Endothelial cell of umbilical vein (primary cell): ENCODE measurements around the gene TMEM132A. TPM values are rescaled to one million over a fixed set of nuclear protein-coding genes. Genes with fewer than 3 reads are reported as not detected.

ENCODE experiments used
- BruUV-seq: library from RNA; stranded (reverse); fragments of 400-500 nt; replicated peaks from 2 replicates; lab custom pipeline; 2021; lab: Mats Ljungman, UMichigan
- CTCF ChIA-PET: fragments of 300-600, 350-600 bp; sonication (Branson Sonifier 250); formaldehyde crosslinking; loops from one replicate; lab custom pipeline; 2021; ENCODE audit warnings: antibody characterized with exemption, inconsistent platforms; lab: Charles Lee
- POLR2A ChIA-PET: fragments of 300-600, 350-600 bp; sonication (Branson Sonifier 250); formaldehyde crosslinking; loops from one replicate; lab custom pipeline; 2021; ENCODE audit warnings: antibody characterized with exemption, inconsistent platforms; lab: Charles Lee
- DNase-seq: peaks from one replicate; pipeline ENCODE4 v3.0.0-alpha.2; 2011; ENCODE audit warnings: low read depth, low spot score
- FAIRE-seq: peaks from 2 replicates; lab custom pipeline; 2011; peaks lifted over from hg19 to GRCh38; lab: Jason Lieb, UNC
- H2AFZ ChIP-seq: 2 replicates; pipeline ENCODE4 v1.6.0; 2012; ENCODE audit warnings: low read depth, low read length, control low read depth, inconsistent platforms
- H3K27ac ChIP-seq: 2 replicates; pipeline ENCODE4 v1.5.1; 2011; ENCODE audit warnings: low read depth, mild to moderate bottlenecking, control low read depth, low read length, moderate library complexity; ENCODE audit not compliant: insufficient read depth
- H3K27me3 ChIP-seq, 2 experiments: 2 replicates each; pipeline versions ENCODE4 v1.6.0 to v1.6.1; 2011; ENCODE audit warnings: low read length in 2 of 2, mixed read lengths in 1 of 2; ENCODE audit not compliant: control insufficient read depth in 2 of 2, insufficient read depth in 2 of 2
- H3K36me3 ChIP-seq, 2 experiments: 2 replicates in 1 of 2; 3 replicates in 1 of 2; pipeline ENCODE4 v1.5.1; 2011; ENCODE audit warnings: low read length in 2 of 2, mild to moderate bottlenecking in 1 of 2, moderate library complexity in 1 of 2; ENCODE audit not compliant: control insufficient read depth in 2 of 2, insufficient read depth in 2 of 2; ENCODE audit errors: extremely low read depth in 1 of 2
- H3K4me1 ChIP-seq: 3 replicates; pipeline ENCODE4 v1.5.1; 2011; ENCODE audit warnings: mild to moderate bottlenecking, low read length; ENCODE audit not compliant: control insufficient read depth, insufficient read depth; ENCODE audit errors: extremely low read depth
- H3K4me2 ChIP-seq: 2 replicates; pipeline ENCODE4 v1.6.1; 2011; ENCODE audit warnings: low read length, control low read depth, mixed read lengths; ENCODE audit not compliant: insufficient read depth
- H3K4me3 ChIP-seq, 3 experiments: fragments of 200-600 bp in 1 of 3; sonication (generic), shearing (Covaris generic) in 1 of 3; replicated peaks in 1 of 3; 2 replicates each; pipeline ENCODE4 v1.5.1; 2011 to 2016; ENCODE audit warnings: control low read depth in 3 of 3, low read length in 3 of 3, mild to moderate bottlenecking in 2 of 3, inconsistent platforms in 1 of 3, low read depth in 1 of 3, moderate library complexity in 1 of 3; ENCODE audit not compliant: insufficient read depth in 1 of 3
- H3K79me2 ChIP-seq: 2 replicates; pipeline ENCODE4 v1.6.0; 2012; ENCODE audit warnings: low read length, inconsistent platforms; ENCODE audit not compliant: control insufficient read depth, insufficient read depth
- H3K9ac ChIP-seq: replicated peaks from 2 replicates; pipeline ENCODE3; 2011; ENCODE audit warnings: low read length, control low read depth; ENCODE audit not compliant: insufficient read depth; ENCODE audit errors: extremely low read depth
- H3K9me1 ChIP-seq: replicated peaks from 3 replicates; pipeline ENCODE4 v1.6.0; 2011; ENCODE audit warnings: mild to moderate bottlenecking, low read length; ENCODE audit not compliant: control insufficient read depth, insufficient read depth; ENCODE audit errors: extremely low read depth
- H3K9me3 ChIP-seq: replicated peaks from 2 replicates; pipeline ENCODE4 v1.5.1; 2012; ENCODE audit warnings: low read length, inconsistent platforms; ENCODE audit not compliant: control insufficient read depth, insufficient read depth
- H4K20me1 ChIP-seq: replicated peaks from 2 replicates; pipeline ENCODE3; 2011; ENCODE audit warnings: mild to moderate bottlenecking, low read length; ENCODE audit not compliant: control insufficient read depth, insufficient read depth; ENCODE audit errors: extremely low read depth
- EZH2 ChIP-seq: IDR thresholded peaks from 2 replicates; pipeline ENCODE4 v1.6.1; 2012; ENCODE audit warnings: borderline replicate concordance, low read depth, mild to moderate bottlenecking, moderate library complexity, low read length, inconsistent platforms; ENCODE audit not compliant: severe bottlenecking
- FOS ChIP-seq: IDR thresholded peaks from 2 replicates; pipeline ENCODE4 v1.6.1; 2011; ENCODE audit warnings: mild to moderate bottlenecking, low read length, moderate library complexity, borderline replicate concordance; ENCODE audit not compliant: insufficient read depth
- GATA2 ChIP-seq: IDR thresholded peaks from 2 replicates; pipeline ENCODE4 v1.7.0; 2011; ENCODE audit warnings: low read depth, mild to moderate bottlenecking, moderate library complexity, mixed read lengths, low read length; ENCODE audit not compliant: insufficient read length, insufficient read depth
- JUN ChIP-seq: IDR thresholded peaks from 2 replicates; pipeline ENCODE4 v1.6.1; 2011; ENCODE audit warnings: borderline replicate concordance, low read depth; ENCODE audit not compliant: insufficient read length, insufficient read depth
- MYC ChIP-seq: IDR thresholded peaks from one replicate; pipeline ENCODE4 v1.6.1; 2011; ENCODE audit warnings: mild to moderate bottlenecking, low read depth, low read length
- POLR2A ChIP-seq: IDR thresholded peaks from 2 replicates; pipeline ENCODE4 v1.6.1; 2012; ENCODE audit warnings: low read depth, mild to moderate bottlenecking, control low read depth, low read length
- POLR2AphosphoS5 ChIP-seq: IDR thresholded peaks from 2 replicates; pipeline ENCODE4 v1.6.1; 2012; ENCODE audit warnings: low read depth, mild to moderate bottlenecking, control low read depth, low read length, moderate library complexity; ENCODE audit not compliant: insufficient read depth
- dilution Hi-C: fragments of 300-500 bp; cut with MboI; formaldehyde crosslinking; loops from one replicate; pipeline ENCODE4 v1.15.0; 2019; ENCODE audit warnings: low sequenced_read_pairs; ENCODE audit not compliant: extremely low pct_ligation_motif_present
- intact Hi-C: fragments of 100-400 bp; cut with micrococcal nuclease; formaldehyde crosslinking; loops from one replicate; pipeline ENCODE4 v1.10.0; 2022
- polyA plus RNA-seq, 4 experiments: library from polyadenylated mRNA; depleted of rRNA in 3 of 4; stranded (reverse) in 3 of 4; unstranded in 1 of 4; fragments of >200 nt; gene quantifications; 2 replicates each; pipeline versions ENCODE4 v1.2.1 to v1.2.3, GENCODE V29; 2011 to 2012; ENCODE audit warnings: missing spikeins in 1 of 4
- total RNA-seq: library from RNA; stranded (reverse); gene quantifications from 2 replicates; pipeline ENCODE4 v1.2.3, GENCODE V29; 2021
- TF ChIP-seq, protein P1 (sequence below), 2 donors: IDR thresholded peaks; 1 replicate in 1 of 2; 2 replicates in 1 of 2; pipeline ENCODE4 v1.5.1; 2011; ENCODE audit warnings: low read length in 2 of 2, mild to moderate bottlenecking in 2 of 2, moderate library complexity in 2 of 2, control low read depth in 1 of 2, inconsistent platforms in 1 of 2, low read depth in 1 of 2; ENCODE audit not compliant: insufficient read depth in 1 of 2; ENCODE audit errors: extremely low read depth in 1 of 2
- TF ChIP-seq, protein P2 (sequence below): IDR thresholded peaks from 2 replicates; pipeline ENCODE4 v1.6.1; 2011; ENCODE audit not compliant: insufficient read depth, insufficient read length

The TMEM132A gene
- total and polyA plus RNA-seq, 2 donors (not counting 3 experiments of a cell fraction or from before 2014, with no cell fraction given): 74.3 to 106 TPM

DNA sequence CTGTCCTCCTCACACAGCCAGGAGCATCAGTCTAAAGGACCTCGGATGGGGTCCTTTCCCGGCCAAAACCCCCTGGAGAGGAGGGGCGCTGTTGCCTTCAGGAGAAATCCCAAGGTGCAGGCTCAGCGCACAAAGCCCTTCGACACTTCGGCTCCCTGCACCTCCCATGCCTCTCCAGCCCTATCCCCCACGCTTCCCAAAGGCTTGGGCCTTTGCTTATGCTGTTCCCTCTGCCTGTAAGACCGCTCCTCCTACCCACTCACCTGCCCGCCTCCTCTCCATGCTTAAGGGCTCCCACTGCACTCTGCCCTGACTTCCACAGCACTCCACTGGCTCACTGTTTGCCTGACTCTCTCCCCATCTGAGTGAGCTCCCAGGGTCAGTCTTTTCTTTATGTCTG lies 14.2 kb downstream of the TMEM132A start:
- no peaks in the 10 kb centered on the region for H3K79me2 ChIP-seq
- intact Hi-C loops (no loop called here), dilution Hi-C loops (no loop called here)
- no peaks in the 10 kb centered on the region for H3K27me3 ChIP-seq
- H3K4me2 ChIP-seq: no peak overlapping the region
- no TSS peak for BruUV-seq
- DNase-seq (no peak), FAIRE-seq (no peak)
- CTCF ChIA-PET: interaction anchor here (2.3 to 2.7 kb wide), 2 partner anchors 15 to 39 kb away, joined by 8 to 10 read pairs; no protein-coding TSS in a partner anchor
- TF ChIP-seq GATA2: no peak
- TF ChIP-seq, protein P1, sequence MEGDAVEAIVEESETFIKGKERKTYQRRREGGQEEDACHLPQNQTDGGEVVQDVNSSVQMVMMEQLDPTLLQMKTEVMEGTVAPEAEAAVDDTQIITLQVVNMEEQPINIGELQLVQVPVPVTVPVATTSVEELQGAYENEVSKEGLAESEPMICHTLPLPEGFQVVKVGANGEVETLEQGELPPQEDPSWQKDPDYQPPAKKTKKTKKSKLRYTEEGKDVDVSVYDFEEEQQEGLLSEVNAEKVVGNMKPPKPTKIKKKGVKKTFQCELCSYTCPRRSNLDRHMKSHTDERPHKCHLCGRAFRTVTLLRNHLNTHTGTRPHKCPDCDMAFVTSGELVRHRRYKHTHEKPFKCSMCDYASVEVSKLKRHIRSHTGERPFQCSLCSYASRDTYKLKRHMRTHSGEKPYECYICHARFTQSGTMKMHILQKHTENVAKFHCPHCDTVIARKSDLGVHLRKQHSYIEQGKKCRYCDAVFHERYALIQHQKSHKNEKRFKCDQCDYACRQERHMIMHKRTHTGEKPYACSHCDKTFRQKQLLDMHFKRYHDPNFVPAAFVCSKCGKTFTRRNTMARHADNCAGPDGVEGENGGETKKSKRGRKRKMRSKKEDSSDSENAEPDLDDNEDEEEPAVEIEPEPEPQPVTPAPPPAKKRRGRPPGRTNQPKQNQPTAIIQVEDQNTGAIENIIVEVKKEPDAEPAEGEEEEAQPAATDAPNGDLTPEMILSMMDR (IDR thresholded peaks at IDR 0.05; ENCODE audit: extremely low read depth in 1 of 2, insufficient read depth in 1 of 2, low read depth in 1 of 2, low read length in 2 of 2): no peak
- TF ChIP-seq POLR2A: no peak
- TF ChIP-seq, protein P2, sequence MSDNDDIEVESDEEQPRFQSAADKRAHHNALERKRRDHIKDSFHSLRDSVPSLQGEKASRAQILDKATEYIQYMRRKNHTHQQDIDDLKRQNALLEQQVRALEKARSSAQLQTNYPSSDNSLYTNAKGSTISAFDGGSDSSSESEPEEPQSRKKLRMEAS: no peak
- TF ChIP-seq EZH2: no peak
- no peak for TF ChIP-seq JUN
- TF ChIP-seq MYC: no peak
- TF ChIP-seq POLR2AphosphoS5: no peak
- TF ChIP-seq FOS: no peak
- no peaks in the 10 kb centered on the region for H3K9me1 ChIP-seq
- H3K4me3 ChIP-seq: no peak overlapping the region
- H2AFZ ChIP-seq: no peak overlapping the region
- H3K27ac ChIP-seq: no peak overlapping the region
- H3K4me1 ChIP-seq: peaks cover 8% of the 10 kb centered on the region
- no peak overlapping the region for H3K9ac ChIP-seq
- no peaks in the 10 kb centered on the region for H4K20me1 ChIP-seq
- peaks cover 0 to 11% of the 10 kb centered on the region in 2 experiments for H3K36me3 ChIP-seq
- POLR2A ChIA-PET: no interaction called here
- H3K9me3 ChIP-seq: no peaks in the 10 kb centered on the region
